Aortic smooth muscle cell (primary cell): ENCODE data around the gene TAF8. TPM values are rescaled to one million over a fixed set of nuclear protein-coding genes. Genes with fewer than 3 reads are reported as not detected.

Experiments used
- total RNA-seq: library from RNA; depleted of rRNA; stranded (reverse); fragments of >200 nt; gene quantifications from 2 replicates; pipeline ENCODE4 v1.2.3, GENCODE V29; 2014

The TAF8 gene, protein sequence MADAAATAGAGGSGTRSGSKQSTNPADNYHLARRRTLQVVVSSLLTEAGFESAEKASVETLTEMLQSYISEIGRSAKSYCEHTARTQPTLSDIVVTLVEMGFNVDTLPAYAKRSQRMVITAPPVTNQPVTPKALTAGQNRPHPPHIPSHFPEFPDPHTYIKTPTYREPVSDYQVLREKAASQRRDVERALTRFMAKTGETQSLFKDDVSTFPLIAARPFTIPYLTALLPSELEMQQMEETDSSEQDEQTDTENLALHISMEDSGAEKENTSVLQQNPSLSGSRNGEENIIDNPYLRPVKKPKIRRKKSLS
- total RNA-seq, result 7.7 and 12.1 TPM in 2 replicates

DNA sequence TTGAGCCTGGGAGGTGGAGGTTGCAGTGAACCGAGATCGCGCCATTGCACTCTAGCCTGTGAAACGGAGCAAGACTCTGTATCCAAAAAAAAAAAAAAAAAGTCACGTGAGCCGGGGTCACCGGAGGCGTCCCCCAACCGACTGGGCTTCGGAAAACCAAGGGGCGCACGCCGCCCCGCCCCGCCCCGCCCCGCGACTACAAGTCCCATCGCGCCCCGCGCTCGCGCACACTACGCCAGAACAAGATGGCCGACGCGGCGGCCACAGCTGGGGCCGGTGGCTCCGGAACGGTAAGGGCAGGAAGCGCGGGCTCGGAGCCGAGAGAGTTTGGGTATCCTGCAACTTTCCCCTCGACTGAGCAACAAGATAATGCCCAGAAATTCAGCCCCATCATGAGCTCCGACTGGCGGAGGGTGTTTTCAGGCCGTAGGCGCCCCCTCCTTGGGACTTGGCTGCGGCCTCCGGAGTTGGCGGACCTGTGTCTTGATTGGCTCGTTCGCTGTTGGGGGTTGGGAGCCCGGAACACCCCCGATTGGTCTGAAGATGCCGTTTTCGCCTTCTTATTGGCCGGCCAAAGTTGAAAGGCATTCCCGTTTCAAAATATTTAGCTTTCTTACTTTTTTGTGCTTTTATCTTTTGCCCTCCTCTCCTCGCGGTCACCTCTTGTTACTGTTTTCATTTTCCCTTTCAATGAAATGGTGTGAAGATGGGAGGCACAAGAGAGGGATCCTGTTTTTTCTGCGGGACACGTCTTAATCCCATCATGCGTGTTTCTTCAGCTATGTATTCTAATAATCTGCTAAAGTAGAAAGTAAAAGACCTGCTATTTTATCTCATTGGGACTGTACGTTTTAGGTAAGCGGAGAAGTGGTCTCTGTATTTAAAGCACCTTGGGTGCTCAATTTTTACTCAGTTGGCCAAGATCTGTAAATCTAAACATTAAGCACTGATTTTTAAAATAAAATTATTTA is at the start of gene TAF8:
TAF8 (plus strand) TSS at position 228 of the 971 bp plus-strand sequence; CDS start at position 246, 18 bp downstream.

Other genes with a start within 250 kb of the TAF8 start
- 1.3 and 2.1 TPM in 2 replicates for gene USP49, start 155.1 kb upstream of the TAF8 start, total RNA-seq
- gene MED20, start 129.4 kb upstream of the TAF8 start, total RNA-seq, result 22.4 and 23.3 TPM in 2 replicates
- gene BYSL, start 129.0 kb upstream of the TAF8 start, total RNA-seq, result 10.6 and 21.0 TPM in 2 replicates
- gene CCND3, start 108.7 kb upstream of the TAF8 start, total RNA-seq, result 18.8 and 28.5 TPM in 2 replicates
- gene C6orf132, start 92.1 kb downstream of the TAF8 start, total RNA-seq, result 0.13 and 0.31 TPM in 2 replicates
- gene GUCA1A, start 122.8 kb downstream of the TAF8 start, total RNA-seq, result not detected in 2 replicates
- 0.50 and 0.66 TPM in 2 replicates for gene GUCA1B, start 144.4 kb downstream of the TAF8 start, total RNA-seq
- 42.2 and 46.9 TPM in 2 replicates for gene MRPS10, start 167.3 kb downstream of the TAF8 start, total RNA-seq